HepG2 (cell line): ENCODE measurements around the gene ADCK2. TPM values are rescaled to one million over a fixed set of nuclear protein-coding genes. Genes with fewer than 3 reads are reported as not detected.

Experiments used
- ATAC-seq: fragments of 200-7000 bp; cut with Tn5 transposase; 3 replicates; pipeline ENCODE4 v1.9.1; 2020; ENCODE audit warnings: mild to moderate bottlenecking, moderate library complexity
- BruUV-seq: library from RNA; stranded (reverse); fragments of 400-500 nt; replicated peaks from 2 replicates; lab custom pipeline; 2021; lab: Mats Ljungman, UMichigan
- CTCF ChIA-PET: fragments of 300-600 bp; formaldehyde crosslinking; extraction: SDS; loops from one replicate; lab custom pipeline; 2021; ENCODE audit warnings: low total read pairs, inconsistent platforms, low intra/inter-chr PET ratio; lab: Yijun Ruan, JAX
- POLR2A ChIA-PET: fragments of 350-600 bp; sonication (Branson Sonifier 250); formaldehyde crosslinking; loops from one replicate; lab custom pipeline; 2020; ENCODE audit warnings: antibody characterized with exemption, inconsistent platforms; lab: Yijun Ruan, JAX
- DNase-seq: peaks from one replicate; pipeline ENCODE4 v3.0.0-alpha.2; 2015; ENCODE audit warnings: low spot score
- FAIRE-seq: peaks from 3 replicates; lab custom pipeline; 2011; peaks lifted over from hg19 to GRCh38; lab: Jason Lieb, UNC
- H2AFZ ChIP-seq: one replicate; pipeline ENCODE4 v1.6.1; 2011; ENCODE audit warnings: low read length, inconsistent platforms
- H3K27ac ChIP-seq: fragments of 300-600 bp; 3 replicates; pipeline ENCODE4 v1.8.0; 2011; ENCODE audit warnings: mixed run types, mild to moderate bottlenecking, mixed read lengths, low read length, inconsistent platforms; ENCODE audit not compliant: insufficient read depth; ENCODE audit errors: extremely low read length
- H3K27me3 ChIP-seq, 2 experiments: fragments of 200-600 bp in 1 of 2; 2 replicates in 1 of 2; 3 replicates in 1 of 2; pipeline versions ENCODE4 v1.6.0 to v1.8.0; 2011; ENCODE audit warnings: low read length in 2 of 2, mild to moderate bottlenecking in 2 of 2, moderate library complexity in 2 of 2, inconsistent platforms in 1 of 2; ENCODE audit not compliant: insufficient read depth in 2 of 2, control insufficient read depth in 1 of 2
- H3K36me3 ChIP-seq, 2 experiments: fragments of 200-600 bp in 1 of 2; replicated peaks in 1 of 2; 2 replicates in 1 of 2; 3 replicates in 1 of 2; pipeline versions ENCODE4 v1.5.1 to v1.8.0; 2011; ENCODE audit warnings: low read length in 2 of 2, inconsistent platforms in 1 of 2; ENCODE audit not compliant: insufficient read depth in 2 of 2, control insufficient read depth in 1 of 2
- H3K4me1 ChIP-seq: 2 replicates; pipeline ENCODE4 v1.5.1; 2012; ENCODE audit warnings: low read length, inconsistent platforms; ENCODE audit not compliant: insufficient read depth
- H3K4me2 ChIP-seq: 2 replicates; pipeline ENCODE4 v1.6.0; 2011; ENCODE audit warnings: low read depth, low read length, inconsistent platforms
- H3K4me3 ChIP-seq, 3 experiments: fragments of 200-600 bp in 1 of 3; sonication (generic), shearing (Covaris generic) in 1 of 3; replicated peaks in 1 of 3; 2 replicates each; pipeline ENCODE4 v1.5.1; 2011 to 2016; ENCODE audit warnings: low read length in 3 of 3, inconsistent platforms in 2 of 3, low read depth in 2 of 3, mild to moderate bottlenecking in 2 of 3, control low read depth in 1 of 3, mixed read lengths in 1 of 3; ENCODE audit not compliant: insufficient read depth in 1 of 3
- H3K79me2 ChIP-seq: one replicate; pipeline ENCODE4 v1.6.1; 2011; ENCODE audit warnings: low read length, inconsistent platforms; ENCODE audit not compliant: insufficient read depth
- H3K9ac ChIP-seq: 2 replicates; pipeline ENCODE4 v1.6.0; 2011; ENCODE audit warnings: mild to moderate bottlenecking, low read depth, low read length, inconsistent platforms; ENCODE audit not compliant: insufficient read depth
- H3K9me3 ChIP-seq: 2 replicates; pipeline ENCODE4 v1.5.1; 2012; ENCODE audit warnings: mild to moderate bottlenecking, low read length
- H4K20me1 ChIP-seq: 2 replicates; pipeline ENCODE4 v1.6.0; 2011; ENCODE audit warnings: inconsistent platforms, mild to moderate bottlenecking, low read length, moderate library complexity; ENCODE audit not compliant: insufficient read depth
- AGO1 ChIP-seq: fragments of 200-400 bp; formaldehyde crosslinking; IDR thresholded peaks from 2 replicates; pipeline ENCODE4 v1.6.1; 2017; ENCODE audit warnings: mild to moderate bottlenecking, low read depth, low read length, moderate library complexity; ENCODE audit not compliant: poor library complexity, severe bottlenecking
- CCAR2 ChIP-seq: fragments of 200-400 bp; formaldehyde crosslinking; optimal IDR thresholded peaks from 2 replicates; pipeline ENCODE3; 2018; ENCODE audit warnings: low read depth, mild to moderate bottlenecking, low read length, moderate library complexity
- EED ChIP-seq: sonication (generic); formaldehyde crosslinking; IDR thresholded peaks from 2 replicates; pipeline ENCODE4 v1.5.0; 2020; ENCODE audit warnings: mild to moderate bottlenecking, missing genetic modification reagents
- HNF4A ChIP-seq: sonication (generic); formaldehyde crosslinking; IDR thresholded peaks from 2 replicates; pipeline ENCODE4 v1.4.0; 2020; ENCODE audit warnings: missing genetic modification reagents
- HNRNPLL ChIP-seq: fragments of 200-400 bp; formaldehyde crosslinking; IDR thresholded peaks from 2 replicates; pipeline ENCODE4 v1.6.1; 2017; ENCODE audit warnings: mild to moderate bottlenecking, low read depth, low read length; ENCODE audit not compliant: poor library complexity, severe bottlenecking
- HOXA7 ChIP-seq: sonication (generic); formaldehyde crosslinking; IDR thresholded peaks from 2 replicates; pipeline ENCODE4 v1.8.1; 2022; ENCODE audit warnings: mild to moderate bottlenecking, missing genetic modification reagents, moderate library complexity
- MAX ChIP-seq: IDR thresholded peaks from 2 replicates; pipeline ENCODE4 v1.6.1; 2012; ENCODE audit warnings: inconsistent platforms
- NFYB ChIP-seq: sonication (generic); formaldehyde crosslinking; IDR thresholded peaks from 2 replicates; pipeline ENCODE4 v1.4.0; 2020; ENCODE audit warnings: missing genetic modification reagents
- NR2F2 ChIP-seq: IDR thresholded peaks from 2 replicates; pipeline ENCODE4 v1.6.1; 2012; ENCODE audit warnings: low read depth, inconsistent platforms, borderline replicate concordance
- POLR2AphosphoS5 ChIP-seq: IDR thresholded peaks from 2 replicates; pipeline ENCODE4 v1.6.1; 2012; ENCODE audit warnings: low read depth, low read length
- RAD21 ChIP-seq: fragments of 450-650 bp; formaldehyde crosslinking; IDR thresholded peaks from 2 replicates; pipeline ENCODE4 v1.5.0; 2020; ENCODE audit warnings: mild to moderate bottlenecking
- RBFOX2 ChIP-seq: fragments of 200-400 bp; formaldehyde crosslinking; IDR thresholded peaks from 2 replicates; pipeline ENCODE4 v1.6.1; 2017; ENCODE audit warnings: low read depth, mild to moderate bottlenecking, low read length
- SAFB2 ChIP-seq: sonication (generic); formaldehyde crosslinking; IDR thresholded peaks from 2 replicates; pipeline ENCODE4 v1.5.1; 2020; ENCODE audit warnings: missing genetic modification reagents, low read depth, mild to moderate bottlenecking, borderline replicate concordance
- THYN1 ChIP-seq: sonication (generic); formaldehyde crosslinking; IDR thresholded peaks from 2 replicates; pipeline ENCODE4 v1.8.1; 2023; ENCODE audit warnings: low read depth, mild to moderate bottlenecking, moderate library complexity, missing genetic modification reagents, borderline replicate concordance
- ZBTB38 ChIP-seq: sonication (generic); formaldehyde crosslinking; IDR thresholded peaks from 2 replicates; pipeline ENCODE4 v1.5.1; 2020; ENCODE audit warnings: mild to moderate bottlenecking, missing genetic modification reagents
- ZNF12 ChIP-seq: sonication (generic); formaldehyde crosslinking; IDR thresholded peaks from 2 replicates; pipeline ENCODE4 v1.5.0; 2020; ENCODE audit warnings: missing genetic modification reagents
- ZNF317 ChIP-seq: sonication (generic); formaldehyde crosslinking; IDR thresholded peaks from 2 replicates; pipeline ENCODE4 v1.5.0; 2020; ENCODE audit warnings: mild to moderate bottlenecking, missing genetic modification reagents
- ZNF83 ChIP-seq: sonication (generic); formaldehyde crosslinking; IDR thresholded peaks from 2 replicates; pipeline ENCODE4 v1.4.0; 2020; ENCODE audit warnings: missing genetic modification reagents, mild to moderate bottlenecking, borderline replicate concordance
- ZSCAN31 ChIP-seq: sonication (generic); formaldehyde crosslinking; IDR thresholded peaks from 2 replicates; pipeline ENCODE4 v1.5.0; 2020; ENCODE audit warnings: low read depth, mild to moderate bottlenecking, missing genetic modification reagents
- WGBS: methylation state at CpG from one replicate; pipeline ENCODE4 v1.1.6; 2017; ENCODE audit warnings: low lambda C conversion rate; 5-methylcytosine and 5-hydroxymethylcytosine counted together
- in situ Hi-C: cut with HindIII; loops from 2 replicates; pipeline ENCODE4 v1.10.0; 2017; ENCODE audit warnings: low pct_unique_long_range_greater_than_20kb; ENCODE audit not compliant: extremely low pct_ligation_motif_present
- intact Hi-C: fragments of 100-400 bp; cut with micrococcal nuclease; formaldehyde crosslinking; loops from one replicate; pipeline ENCODE4 v1.10.0; 2022; ENCODE audit not compliant: unreplicated experiment
- polyA plus RNA-seq, 8 experiments: library from polyadenylated mRNA; depleted of rRNA in 3 of 8; stranded (reverse) in 7 of 8; unstranded in 1 of 8; fragments of >200 nt; fragmentation: Illumina TruSeq in 4 of 8; extraction: Trizol in 4 of 8; gene quantifications; 2 replicates each; pipeline versions ENCODE4 v1.2.1 to v1.2.3, GENCODE V29; 2011 to 2016; ENCODE audit warnings: low read depth in 4 of 8, missing spikeins in 1 of 8, mixed read lengths in 1 of 8; ENCODE audit not compliant: insufficient read depth in 1 of 8
- total RNA-seq, 5 experiments: library from RNA; depleted of rRNA; stranded (reverse); fragments of >200 nt; fragmentation: Illumina TruSeq; extraction: Trizol; gene quantifications; 2 replicates each; pipeline ENCODE4 v1.2.3, GENCODE V29; 2016; ENCODE audit warnings: low read depth in 1 of 5

The ADCK2 gene
- total and polyA plus RNA-seq, 2 of the 13 experiments (the other 11 are each of a cell fraction or from before 2014, with no cell fraction given): 8.6 to 18.8 TPM

- FAIRE-seq (no peak), DNase-seq (no peak), ATAC-seq (no peak)
- peak overlapping the region; percentile 54 for H2AFZ ChIP-seq
- H3K79me2 ChIP-seq: no peaks in the 10 kb centered on the region
- no peaks in the 10 kb centered on the region for H3K9me3 ChIP-seq
- peak overlapping the region; percentile 83 for H3K4me2 ChIP-seq
- H3K4me3 ChIP-seq: peak overlapping the region; percentile 37 to 78 (median 63); a peak in 4 of 6 replicates
- peaks cover 16% of the 10 kb centered on the region for H3K4me1 ChIP-seq
- H3K9ac ChIP-seq: peak overlapping the region; percentile 11; the same call in 1 of the 2 replicates
- intact Hi-C loops: no loop called here
- ChIA-PET POLR2A (interaction anchor here (1.5 kb wide), 1 partner anchor 24 kb away, joined by 5 read pairs; the partner anchor contains the start of gene NDUFB2), CTCF (no interaction called here)
- BruUV-seq: no TSS peak
- no peak overlapping the region for H3K27ac ChIP-seq
- no peaks in the 10 kb centered on the region for H3K36me3 ChIP-seq
- 0 out of 5 replicates have a peak, but pooled peaks cover 0 to 2% of the 10 kb centered on the region in 2 experiments for H3K27me3 ChIP-seq
- no peaks in the 10 kb centered on the region for H4K20me1 ChIP-seq
- TF ChIP-seq EED (CRISPR knock-in tag): no peak
- TF ChIP-seq HNRNPLL: no peak
- in situ Hi-C loops: no loop called here
- WGBS: 57% methylated on average over 15 of the region's 15 CpGs
Measured at GRCh38 chr7:140671966-140672365, 779 bp upstream of the ADCK2 start.

GRCh38 chr7:140673063-140673773 is 473 bp downstream of the ADCK2 start:
- Histone ChIP-seq H4K20me1 (no peaks in the 10 kb centered on the region), H3K79me2 (no peaks in the 10 kb centered on the region), H3K4me1 (peaks cover 16% of the 10 kb centered on the region), H3K36me3 (no peaks in the 10 kb centered on the region), H2AFZ (no peak overlapping the region), H3K27ac (no peak overlapping the region), H3K9ac (peak overlapping the region; percentile 54; the same call in 1 of the 2 replicates), H3K9me3 (no peaks in the 10 kb centered on the region), H3K4me3 (peak overlapping the region; percentile 60 to 78 (median 63); a peak in 5 of 6 replicates), H3K4me2 (peak overlapping the region; percentile 83), H3K27me3 (no peaks in the 10 kb centered on the region)
- BruUV-seq: no TSS peak
- 93% methylated on average over 10 of the region's 72 CpGs for WGBS
- DNase-seq (no peak), ATAC-seq (peak; percentile 75), FAIRE-seq (no peak)
- ChIA-PET CTCF (no interaction called here), POLR2A (interaction anchor here (1.4 to 1.5 kb wide), 2 partner anchors 23 to 330 kb away, joined by 5 read pairs; partner anchors contain the start of gene NDUFB2)
- intact Hi-C loops: no loop called here
- in situ Hi-C loops: no loop called here
- TF ChIP-seq EED (CRISPR knock-in tag) (0 out of 2 replicates have a peak, but pooled peaks have one; percentile 57), ZSCAN31 (CRISPR knock-in tag) (peak; percentile 52; the same call in 1 of the 2 replicates), NR2F2 (no peak), HOXA7 (CRISPR knock-in tag) (no peak), MAX (peak; percentile 43), THYN1 (CRISPR knock-in tag) (no peak), ZNF317 (no peak), HNF4A (CRISPR knock-in tag) (no peak), POLR2AphosphoS5 (no peak), ZNF12 (CRISPR knock-in tag) (no peak), NFYB (CRISPR knock-in tag) (no peak), AGO1 (no peak), CCAR2 (no peak), ZBTB38 (CRISPR knock-in tag) (peak; percentile 46; the same call in 1 of the 2 replicates), ZNF83 (no peak), RBFOX2 (peak; percentile 67), SAFB2 (CRISPR knock-in tag) (no peak), RAD21 (CRISPR knock-in tag) (0 out of 2 replicates have a peak, but pooled peaks have one; percentile 19)
